IMR-90 (cell line): Measurements from ENCODE around the gene CETN1. TPM values are rescaled to one million over a fixed set of nuclear protein-coding genes. Genes with fewer than 3 reads are reported as not detected.

Source experiments
- ATAC-seq: fragments of 200-7000 bp; cut with Tn5 transposase; 2 replicates; pipeline ENCODE4 v1.9.1; 2020; ENCODE audit warnings: low read depth, mild to moderate bottlenecking, moderate library complexity
- BruUV-seq: library from RNA; stranded (reverse); fragments of 400-500 nt; replicated peaks from 2 replicates; lab custom pipeline; 2021; lab: Mats Ljungman, UMichigan
- CTCF ChIA-PET: fragments of 300-600 bp; formaldehyde crosslinking; extraction: SDS; loops from one replicate; lab custom pipeline; 2021; ENCODE audit warnings: antibody characterized with exemption; lab: Yijun Ruan, JAX
- POLR2A ChIA-PET: fragments of 300-600 bp; sonication (Branson Sonifier 250); formaldehyde crosslinking; loops from one replicate; lab custom pipeline; 2022; ENCODE audit warnings: antibody characterized with exemption; ENCODE audit not compliant: unreplicated experiment; lab: Charles Lee
- DNase-seq: peaks from one replicate; pipeline ENCODE4 v3.0.0; 2013
- H2AFZ ChIP-seq: replicated peaks from 2 replicates; pipeline ENCODE3; 2013; ENCODE audit warnings: low read length, mild to moderate bottlenecking; ENCODE audit not compliant: poor library complexity
- H2AK5ac ChIP-seq: 2 replicates; pipeline ENCODE4 v1.6.1; 2013; ENCODE audit warnings: low read depth, low read length, inconsistent platforms
- H2AK9ac ChIP-seq: replicated peaks from 2 replicates; pipeline ENCODE3; 2013; ENCODE audit warnings: mild to moderate bottlenecking, low read depth, low read length, moderate library complexity; ENCODE audit not compliant: poor library complexity
- H2BK120ac ChIP-seq: 2 replicates; pipeline ENCODE4 v1.6.1; 2013; ENCODE audit warnings: low read depth, low read length, inconsistent platforms
- H2BK15ac ChIP-seq: 3 replicates; pipeline ENCODE4 v1.6.1; 2013; ENCODE audit warnings: low read depth, low read length, inconsistent platforms
- H2BK20ac ChIP-seq: 2 replicates; pipeline ENCODE4 v1.6.1; 2013; ENCODE audit warnings: low read depth, mild to moderate bottlenecking, inconsistent platforms, low read length, moderate library complexity
- H2BK5ac ChIP-seq: 2 replicates; pipeline ENCODE4 v1.6.1; 2013; ENCODE audit warnings: mild to moderate bottlenecking, low read depth, low read length, inconsistent platforms; ENCODE audit not compliant: poor library complexity, severe bottlenecking
- H3K14ac ChIP-seq: replicated peaks from 2 replicates; pipeline ENCODE4 v1.6.1; 2013; ENCODE audit warnings: low read depth, low read length, inconsistent platforms
- H3K18ac ChIP-seq: 2 replicates; pipeline ENCODE4 v1.6.1; 2013; ENCODE audit warnings: low read depth, low read length, control low read depth
- H3K23ac ChIP-seq: 2 replicates; pipeline ENCODE4 v1.6.1; 2013; ENCODE audit warnings: low read depth, low read length, inconsistent platforms
- H3K27ac ChIP-seq: 2 replicates; pipeline ENCODE4 v1.5.1; 2013; ENCODE audit warnings: mild to moderate bottlenecking, control low read depth, low read length; ENCODE audit not compliant: insufficient read depth
- H3K27me3 ChIP-seq: 2 replicates; pipeline ENCODE4 v1.6.1; 2013; ENCODE audit warnings: low read length; ENCODE audit not compliant: control insufficient read depth, insufficient read depth
- H3K36me3 ChIP-seq: 2 replicates; pipeline ENCODE4 v1.6.1; 2013; ENCODE audit warnings: low read length, mixed read lengths; ENCODE audit not compliant: control insufficient read depth, insufficient read depth
- H3K4ac ChIP-seq: 2 replicates; pipeline ENCODE4 v1.6.1; 2013; ENCODE audit warnings: low read depth, low read length, inconsistent platforms
- H3K4me1 ChIP-seq: 2 replicates; pipeline ENCODE4 v1.6.1; 2013; ENCODE audit warnings: low read length, mixed read lengths; ENCODE audit not compliant: control insufficient read depth, insufficient read depth
- H3K4me2 ChIP-seq: 2 replicates; pipeline ENCODE4 v1.6.1; 2013; ENCODE audit warnings: low read depth, mild to moderate bottlenecking, control low read depth, low read length, moderate library complexity
- H3K4me3 ChIP-seq: 2 replicates; pipeline ENCODE4 v1.5.1; 2013; ENCODE audit warnings: low read depth, mild to moderate bottlenecking, control low read depth, low read length, moderate library complexity; ENCODE audit not compliant: insufficient read depth
- H3K56ac ChIP-seq: 2 replicates; pipeline ENCODE4 v1.6.1; 2013; ENCODE audit warnings: low read length, inconsistent platforms; ENCODE audit not compliant: insufficient read depth; ENCODE audit errors: extremely low read depth
- H3K79me1 ChIP-seq, 2 experiments: 2 replicates each; pipeline ENCODE4 v1.6.1; 2013; ENCODE audit warnings: low read length in 2 of 2, inconsistent platforms in 1 of 2, low read depth in 1 of 2
- H3K9ac ChIP-seq: 2 replicates; pipeline ENCODE4 v1.6.1; 2013; ENCODE audit warnings: low read depth, low read length, control low read depth
- H3K9me1 ChIP-seq: 2 replicates; pipeline ENCODE4 v1.6.1; 2013; ENCODE audit warnings: low read length, inconsistent platforms; ENCODE audit not compliant: insufficient read depth
- H3K9me3 ChIP-seq: 2 replicates; pipeline ENCODE4 v1.6.1; 2013; ENCODE audit warnings: low read length; ENCODE audit not compliant: control insufficient read depth, insufficient read depth
- H4K20me1 ChIP-seq: 2 replicates; pipeline ENCODE4 v1.6.1; 2013; ENCODE audit warnings: low read length, inconsistent platforms; ENCODE audit not compliant: insufficient read depth
- H4K5ac ChIP-seq: 2 replicates; pipeline ENCODE4 v1.6.1; 2013; ENCODE audit warnings: mild to moderate bottlenecking, low read depth, low read length, control low read depth
- H4K8ac ChIP-seq, 2 experiments: 2 replicates each; pipeline ENCODE4 v1.6.1; 2013; ENCODE audit warnings: low read depth in 2 of 2, low read length in 2 of 2, control low read depth in 1 of 2, inconsistent platforms in 1 of 2
- H4K91ac ChIP-seq: 2 replicates; pipeline ENCODE4 v1.6.1; 2013; ENCODE audit warnings: low read depth, low read length, inconsistent platforms; ENCODE audit not compliant: insufficient read depth
- BHLHE40 ChIP-seq: fragments of 150-350 bp; IDR thresholded peaks from 2 replicates; pipeline ENCODE4 v1.6.1; 2016; ENCODE audit warnings: mild to moderate bottlenecking, low read depth, low read length
- CEBPB ChIP-seq: IDR thresholded peaks from 2 replicates; pipeline ENCODE4 v1.6.1; 2012; ENCODE audit warnings: low read depth, low read length, improper control_type of control experiment
- CHD1 ChIP-seq: IDR thresholded peaks from 2 replicates; pipeline ENCODE4 v1.6.1; 2012; ENCODE audit warnings: low read depth, low read length, improper control_type of control experiment
- CTCF ChIP-seq: conservative IDR thresholded peaks from 2 replicates; pipeline ENCODE4 v1.5.1; 2012; ENCODE audit warnings: mild to moderate bottlenecking, low read depth, low read length, improper control_type of control experiment
- ELK1 ChIP-seq: fragments of 150-350 bp; IDR thresholded peaks from 2 replicates; pipeline ENCODE4 v1.6.1; 2016; ENCODE audit warnings: low read depth, mild to moderate bottlenecking, low read length, moderate library complexity, borderline replicate concordance
- FOS ChIP-seq: fragments of 150-350 bp; IDR thresholded peaks from 2 replicates; pipeline ENCODE4 v1.6.1; 2016; ENCODE audit warnings: low read depth, low read length
- MAFK ChIP-seq: IDR thresholded peaks from 2 replicates; pipeline ENCODE4 v1.6.1; 2012; ENCODE audit warnings: low read depth, low read length, improper control_type of control experiment
- MAZ ChIP-seq: IDR thresholded peaks from 2 replicates; pipeline ENCODE4 v1.6.1; 2012; ENCODE audit warnings: low read depth, mild to moderate bottlenecking, low read length, improper control_type of control experiment, moderate library complexity, borderline replicate concordance
- MXI1 ChIP-seq: IDR thresholded peaks from 2 replicates; pipeline ENCODE4 v1.6.1; 2012; ENCODE audit warnings: low read depth, mild to moderate bottlenecking, low read length, moderate library complexity, borderline replicate concordance
- NFE2L2 ChIP-seq: fragments of 150-350 bp; IDR thresholded peaks from 2 replicates; pipeline ENCODE4 v1.6.1; 2016; ENCODE audit warnings: low read depth, mild to moderate bottlenecking, low read length
- POLR2A ChIP-seq: IDR thresholded peaks from 2 replicates; pipeline ENCODE4 v1.6.1; 2012; ENCODE audit warnings: mild to moderate bottlenecking, low read depth, low read length
- RAD21 ChIP-seq: IDR thresholded peaks from 2 replicates; pipeline ENCODE4 v1.6.1; 2012; ENCODE audit warnings: low read length, improper control_type of control experiment
- RCOR1 ChIP-seq: IDR thresholded peaks from 2 replicates; pipeline ENCODE4 v1.6.1; 2012; ENCODE audit warnings: mild to moderate bottlenecking, low read length, improper control_type of control experiment; ENCODE audit not compliant: insufficient replicate concordance
- RFX5 ChIP-seq: IDR thresholded peaks from 2 replicates; pipeline ENCODE4 v1.8.0; 2012; ENCODE audit warnings: low read depth, mild to moderate bottlenecking, low read length, moderate library complexity
- SMC3 ChIP-seq: fragments of 150-350 bp; IDR thresholded peaks from 2 replicates; pipeline ENCODE4 v1.6.1; 2016; ENCODE audit warnings: low read depth, mild to moderate bottlenecking, antibody characterized with exemption, low read length, moderate library complexity
- USF2 ChIP-seq: fragments of 150-350 bp; IDR thresholded peaks from 2 replicates; pipeline ENCODE4 v1.6.1; 2017; ENCODE audit warnings: mild to moderate bottlenecking, antibody characterized with exemption, low read length, low read depth
- WGBS, 2 experiments: methylation state at CpG; one replicate each; pipeline versions ENCODE4 v1.1.5 to v1.1.7; 2013; ENCODE audit warnings: missing lambda C conversion rate in 2 of 2; ENCODE audit not compliant: insufficient read length in 1 of 2; ENCODE audit errors: extremely low coverage in 2 of 2; 5-methylcytosine and 5-hydroxymethylcytosine counted together
- dilution Hi-C: fragments of 300-500 bp; cut with HindIII; formaldehyde crosslinking; loops from one replicate; pipeline ENCODE4 v1.14.3; 2018; ENCODE audit warnings: low sequenced_read_pairs; ENCODE audit not compliant: unreplicated experiment
- in situ Hi-C: fragments of 300-500 bp; cut with MboI; formaldehyde crosslinking; loops from 3 replicates; pipeline ENCODE4 v1.14.3; 2019; ENCODE audit warnings: low sequenced_read_pairs, inconsistent platforms, mixed read lengths
- intact Hi-C: fragments of 100-400 bp; cut with micrococcal nuclease; formaldehyde crosslinking; loops from 2 replicates; pipeline ENCODE4 v1.10.0; 2022
- polyA plus RNA-seq, 3 experiments: library from polyadenylated mRNA; depleted of rRNA; stranded (reverse); fragments of >200 nt; gene quantifications; 2 replicates each; pipeline ENCODE4 v1.2.3, GENCODE V29; 2012; ENCODE audit warnings: low replicate concordance in 1 of 3
- total RNA-seq: library from RNA; depleted of rRNA; stranded (reverse); fragments of >200 nt; gene quantifications from 2 replicates; pipeline ENCODE4 v1.2.3, GENCODE V29; 2012

Gene CETN1
- total and polyA plus RNA-seq, 2 of the 4 experiments (the other 2 are of a cell fraction): not detected

GRCh38 chr18:577643-578375, 2.4 kb upstream of the CETN1 start:
- Histone ChIP-seq H3K4me3 (no peak overlapping the region), H2BK15ac (no peak overlapping the region), H3K14ac (no peak overlapping the region), H3K79me1 (no peaks in the 10 kb centered on the region), H4K20me1 (no peaks in the 10 kb centered on the region), H3K4ac (no peak overlapping the region), H2BK20ac (no peak overlapping the region), H3K4me1 (no peaks in the 10 kb centered on the region), H4K8ac (no peak overlapping the region), H3K36me3 (no peaks in the 10 kb centered on the region), H3K27me3 (peaks cover 40% of the 10 kb centered on the region), H3K9ac (no peak overlapping the region), H3K9me1 (no peaks in the 10 kb centered on the region), H4K5ac (no peak overlapping the region), H3K18ac (no peak overlapping the region), H2AK9ac (no peak overlapping the region), H3K56ac (no peak overlapping the region), H3K27ac (no peak overlapping the region), H2BK120ac (no peak overlapping the region), H3K9me3 (no peaks in the 10 kb centered on the region; the same call in 1 of the 2 replicates), H2AFZ (no peak overlapping the region), H3K4me2 (no peak overlapping the region), H3K23ac (no peak overlapping the region), H4K91ac (no peak overlapping the region), H2AK5ac (no peak overlapping the region), H2BK5ac (no peak overlapping the region)
- DNase-seq: no peak
- ChIA-PET POLR2A (no interaction called here), CTCF (no interaction called here)
- TF ChIP-seq RCOR1 (no peak), RAD21 (no peak), ELK1 (no peak), NFE2L2 (no peak), MXI1 (no peak), CTCF (no peak), CHD1 (no peak), CEBPB (no peak), MAZ (no peak), POLR2A (no peak), RFX5 (no peak), MAFK (no peak), FOS (no peak), BHLHE40 (no peak), USF2 (no peak), SMC3 (no peak)
- intact Hi-C loops: no loop called here
- BruUV-seq: no TSS peak
- dilution Hi-C loops: no loop called here
- WGBS, 2 experiments: 17% methylated on average over 1 of the region's 4 CpGs; no CpG with 5 or more reads in 1 of the 2 experiments
- no peak for ATAC-seq
- in situ Hi-C loops: no loop called here
